Bronchial epithelial cell (primary cell): Measurements from ENCODE around the gene DDX27. TPM values are rescaled to one million over a fixed set of nuclear protein-coding genes. Genes with fewer than 3 reads are reported as not detected.

Experiments used
- DNase-seq: peaks from one replicate; pipeline ENCODE4 v3.0.0-alpha.2; 2010; ENCODE audit warnings: low read depth
- FAIRE-seq: peaks from 2 replicates; lab custom pipeline; 2011; peaks lifted over from hg19 to GRCh38; lab: Jason Lieb, UNC
- H3K27me3 ChIP-seq: 2 replicates; pipeline ENCODE4 v1.5.1; 2011; ENCODE audit warnings: low read length; ENCODE audit not compliant: control insufficient read depth, insufficient read depth
- H3K36me3 ChIP-seq: 2 replicates; pipeline ENCODE4 v1.5.1; 2011; ENCODE audit warnings: low read length; ENCODE audit not compliant: control insufficient read depth, insufficient read depth
- H3K4me3 ChIP-seq: 2 replicates; pipeline ENCODE4 v1.5.1; 2011; ENCODE audit warnings: mild to moderate bottlenecking, low read depth, low read length, control low read depth
- total RNA-seq: library from RNA; depleted of rRNA; stranded (reverse); fragments of >200 nt; gene quantifications from 2 replicates; pipeline ENCODE4 v1.2.1, GENCODE V29; 2014
- TF ChIP-seq, protein P1 (sequence below): IDR thresholded peaks from 2 replicates; pipeline ENCODE4 v1.5.1; 2011; ENCODE audit warnings: mild to moderate bottlenecking, moderate library complexity, low read length, control low read depth, inconsistent platforms; ENCODE audit not compliant: insufficient read depth, severe bottlenecking

Gene DDX27
- total RNA-seq, 1 donor from 2014 or later, result 49.8 TPM

DNA sequence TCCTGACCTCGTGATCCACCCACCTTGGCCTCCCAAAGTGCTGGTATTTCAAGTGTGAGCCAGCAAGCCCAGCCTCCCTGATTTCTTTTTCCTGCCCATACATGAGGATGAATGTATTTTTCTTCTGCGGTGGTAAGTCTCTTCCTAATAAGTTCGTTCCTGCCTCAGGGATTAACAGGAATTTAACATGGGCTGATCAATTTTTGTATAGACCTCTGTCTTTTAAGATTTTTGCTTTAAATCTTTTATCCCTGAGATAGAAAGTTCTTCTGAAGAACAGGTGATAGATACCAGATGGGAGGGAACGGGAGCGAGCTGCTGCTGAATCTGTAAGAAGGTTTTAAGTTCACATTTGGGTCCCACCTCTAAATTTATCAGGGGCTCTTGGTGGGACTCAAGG lies 65.6 kb downstream of the DDX27 start:
- no peak for DNase-seq
- FAIRE-seq, result no peak
- Histone ChIP-seq H3K36me3 (peaks cover 63% of the 10 kb centered on the region), H3K27me3 (no peaks in the 10 kb centered on the region), H3K4me3 (no peak overlapping the region)
- TF ChIP-seq, protein P1, sequence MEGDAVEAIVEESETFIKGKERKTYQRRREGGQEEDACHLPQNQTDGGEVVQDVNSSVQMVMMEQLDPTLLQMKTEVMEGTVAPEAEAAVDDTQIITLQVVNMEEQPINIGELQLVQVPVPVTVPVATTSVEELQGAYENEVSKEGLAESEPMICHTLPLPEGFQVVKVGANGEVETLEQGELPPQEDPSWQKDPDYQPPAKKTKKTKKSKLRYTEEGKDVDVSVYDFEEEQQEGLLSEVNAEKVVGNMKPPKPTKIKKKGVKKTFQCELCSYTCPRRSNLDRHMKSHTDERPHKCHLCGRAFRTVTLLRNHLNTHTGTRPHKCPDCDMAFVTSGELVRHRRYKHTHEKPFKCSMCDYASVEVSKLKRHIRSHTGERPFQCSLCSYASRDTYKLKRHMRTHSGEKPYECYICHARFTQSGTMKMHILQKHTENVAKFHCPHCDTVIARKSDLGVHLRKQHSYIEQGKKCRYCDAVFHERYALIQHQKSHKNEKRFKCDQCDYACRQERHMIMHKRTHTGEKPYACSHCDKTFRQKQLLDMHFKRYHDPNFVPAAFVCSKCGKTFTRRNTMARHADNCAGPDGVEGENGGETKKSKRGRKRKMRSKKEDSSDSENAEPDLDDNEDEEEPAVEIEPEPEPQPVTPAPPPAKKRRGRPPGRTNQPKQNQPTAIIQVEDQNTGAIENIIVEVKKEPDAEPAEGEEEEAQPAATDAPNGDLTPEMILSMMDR, result no peak

DNA sequence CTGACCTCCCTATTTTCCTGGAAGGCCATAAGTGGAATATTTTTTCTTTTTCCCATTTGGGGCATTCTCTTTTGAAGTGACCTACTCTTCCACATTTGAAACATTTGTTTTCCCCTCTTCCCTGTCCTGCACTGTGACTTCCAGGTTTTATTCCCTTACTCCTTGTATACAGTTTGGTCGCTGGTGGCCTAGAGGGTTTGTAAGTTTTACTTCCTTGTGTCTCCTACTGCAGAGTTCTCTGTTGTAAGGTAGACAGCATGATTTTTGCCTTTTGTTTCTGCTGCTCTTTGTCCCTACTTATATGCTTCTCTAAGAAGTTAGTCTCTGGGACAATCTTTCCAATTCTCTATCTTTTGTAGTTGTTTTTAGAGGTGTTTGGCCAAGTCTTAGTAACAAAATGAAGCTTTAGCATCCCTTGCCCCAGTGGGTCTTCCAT lies 66.0 kb downstream of the DDX27 start:
- Histone ChIP-seq H3K4me3 (no peak overlapping the region), H3K27me3 (no peaks in the 10 kb centered on the region), H3K36me3 (peaks cover 59% of the 10 kb centered on the region)
- DNase-seq, result no peak
- TF ChIP-seq, protein P1, result no peak
- FAIRE-seq, result no peak

DNA sequence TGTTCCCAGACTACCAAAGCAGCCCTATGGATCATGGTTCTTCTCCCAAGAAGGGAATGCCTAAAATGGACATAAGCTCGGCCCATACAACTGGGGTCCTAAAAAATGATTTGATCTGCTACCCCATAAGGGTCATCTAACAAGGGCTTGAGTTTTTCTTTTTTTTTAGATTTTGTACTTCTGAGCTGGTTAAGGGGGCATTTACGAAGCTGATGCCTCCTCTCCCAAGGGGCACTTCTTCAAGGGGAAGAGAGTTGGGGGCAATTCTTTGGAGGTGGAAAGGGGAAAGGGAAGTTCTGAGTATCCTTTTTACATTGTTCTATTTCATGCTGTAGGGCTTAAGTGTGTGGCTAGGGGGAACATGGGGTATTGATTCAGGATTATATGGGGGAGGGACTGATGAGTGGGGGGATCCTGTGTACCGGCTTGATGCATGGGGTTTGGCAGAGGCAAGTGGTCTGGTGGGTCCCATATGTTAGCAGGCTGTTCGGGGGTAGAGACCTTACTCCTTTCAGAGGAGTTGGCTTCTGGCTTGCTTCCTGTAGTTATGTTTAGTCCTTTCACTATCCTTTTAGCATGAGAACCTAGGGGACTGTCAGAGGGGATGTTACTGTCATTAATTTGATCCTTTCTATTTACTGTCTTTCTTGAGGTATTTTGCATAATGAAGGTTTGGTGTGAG lies 66.7 kb downstream of the DDX27 start:
- H3K27me3 ChIP-seq, result no peaks in the 10 kb centered on the region
- peaks cover 54% of the 10 kb centered on the region for H3K36me3 ChIP-seq
- TF ChIP-seq, protein P1, result no peak
- H3K4me3 ChIP-seq, result no peak overlapping the region
- no peak for DNase-seq
- FAIRE-seq, result no peak

DNA sequence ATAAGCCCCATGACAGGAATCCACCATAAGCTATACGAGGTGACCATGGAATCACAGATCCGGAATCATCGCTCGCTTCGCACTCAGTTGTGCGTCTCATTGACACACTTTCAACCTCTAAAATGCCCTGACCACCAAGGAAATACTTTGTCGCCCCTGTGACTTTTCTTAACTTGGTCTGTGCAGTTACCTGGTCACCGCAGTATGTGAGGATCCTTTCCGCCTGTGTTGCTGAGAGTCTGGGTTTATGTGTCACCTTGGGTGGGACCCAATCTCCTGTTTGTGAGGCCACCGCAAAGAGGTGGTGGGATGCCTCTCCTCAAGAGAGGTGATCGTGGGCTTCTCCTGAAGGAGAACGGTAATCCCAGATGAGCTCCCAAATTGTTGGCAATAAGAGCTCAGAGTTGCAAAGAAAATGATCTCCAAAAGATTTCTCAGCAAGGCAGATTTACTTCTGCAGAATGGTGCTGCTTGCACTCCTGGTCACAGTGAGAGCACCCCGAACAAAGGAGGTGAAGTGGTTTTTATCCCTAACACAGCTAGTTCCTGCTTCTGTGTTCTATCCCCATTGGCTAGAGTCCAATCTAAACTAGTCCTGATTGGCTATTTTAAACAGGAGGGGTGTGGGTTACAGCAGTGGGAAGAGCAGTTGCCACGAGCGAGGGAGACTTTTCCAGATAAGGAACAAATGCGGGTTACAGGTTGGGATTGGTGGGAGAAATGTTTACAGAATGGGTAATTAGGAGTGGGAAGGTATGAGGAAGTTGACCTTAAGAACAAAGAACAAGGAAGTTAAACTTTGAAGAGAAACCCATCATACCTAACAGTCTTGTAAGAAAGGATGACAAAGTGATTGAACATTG lies 67.7 kb downstream of the DDX27 start:
- Histone ChIP-seq H3K27me3 (no peaks in the 10 kb centered on the region), H3K4me3 (no peak overlapping the region), H3K36me3 (peaks cover 48% of the 10 kb centered on the region)
- DNase-seq (peak; percentile 91), FAIRE-seq (no peak)
- TF ChIP-seq, protein P1, result no peak

DNA sequence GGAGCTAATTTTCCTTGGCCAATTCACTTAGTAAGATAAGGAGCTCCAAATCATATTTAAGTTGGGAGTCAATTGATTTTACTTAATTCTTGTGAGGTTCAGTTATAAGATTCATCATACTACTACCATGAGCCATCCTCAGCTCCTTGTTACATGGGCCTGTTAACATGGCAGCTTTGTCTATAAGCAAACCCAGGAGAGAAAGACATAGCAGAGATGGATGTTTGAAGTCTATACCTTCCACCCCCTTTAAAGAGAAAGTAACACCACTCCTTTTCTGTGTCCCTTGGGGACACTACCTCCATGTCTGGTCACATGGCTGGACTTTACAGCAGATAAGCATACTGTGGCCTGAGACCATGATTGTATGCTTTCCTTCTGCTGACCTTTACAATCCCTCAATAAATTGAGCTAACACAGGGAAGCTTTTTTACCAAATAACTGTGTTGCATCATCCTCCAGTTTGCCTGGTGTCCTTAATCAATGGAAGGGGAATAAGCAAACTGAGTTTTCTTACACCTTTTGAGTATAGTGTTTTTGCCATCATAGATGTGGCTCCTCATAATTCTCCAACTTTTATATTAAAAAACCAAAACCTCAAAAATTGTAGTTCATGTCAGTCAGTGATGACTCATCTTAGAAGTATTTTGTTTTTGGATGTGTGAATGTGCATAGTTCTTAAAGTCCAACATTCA lies 68.5 kb downstream of the DDX27 start:
- DNase-seq (no peak), FAIRE-seq (no peak)
- Histone ChIP-seq H3K4me3 (no peak overlapping the region), H3K36me3 (peaks cover 41% of the 10 kb centered on the region), H3K27me3 (no peaks in the 10 kb centered on the region)
- TF ChIP-seq, protein P1, result no peak
